HPDE6-E6E7 (cell line): Measurements from ENCODE around the gene UCN3.
"Not testable (repeated sequence)": the region's sequence is repeated elsewhere in the genome, so short reads cannot be mapped to it uniquely, and the experiment has no call there.

Experiments
- DNase-seq: peaks from one replicate; pipeline ENCODE4 v3.0.0; 2011; ENCODE audit warnings: missing footprints; ENCODE audit errors: extremely low spot score

The UCN3 gene

DNA sequence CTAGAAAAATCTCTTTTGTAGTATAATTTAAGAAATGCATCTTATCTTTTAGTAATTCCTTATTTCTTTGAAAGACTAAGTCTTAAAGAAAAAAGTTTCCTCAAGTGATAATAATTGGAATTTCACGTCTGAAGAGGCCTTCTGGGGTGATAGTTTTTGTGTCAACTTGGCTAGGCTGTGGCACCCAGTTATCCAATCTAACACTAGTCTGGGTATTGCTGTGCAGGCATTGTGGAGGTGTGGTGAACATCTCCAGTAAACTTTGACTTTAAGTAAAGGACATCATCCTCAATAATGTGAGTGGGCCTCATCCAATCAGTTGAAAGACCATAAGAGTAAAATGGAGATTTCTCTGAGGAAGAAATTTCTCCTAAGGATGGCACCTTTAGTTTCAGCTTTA, 42.2 kb downstream of the UCN3 start:
- DNase-seq = no peak

DNA sequence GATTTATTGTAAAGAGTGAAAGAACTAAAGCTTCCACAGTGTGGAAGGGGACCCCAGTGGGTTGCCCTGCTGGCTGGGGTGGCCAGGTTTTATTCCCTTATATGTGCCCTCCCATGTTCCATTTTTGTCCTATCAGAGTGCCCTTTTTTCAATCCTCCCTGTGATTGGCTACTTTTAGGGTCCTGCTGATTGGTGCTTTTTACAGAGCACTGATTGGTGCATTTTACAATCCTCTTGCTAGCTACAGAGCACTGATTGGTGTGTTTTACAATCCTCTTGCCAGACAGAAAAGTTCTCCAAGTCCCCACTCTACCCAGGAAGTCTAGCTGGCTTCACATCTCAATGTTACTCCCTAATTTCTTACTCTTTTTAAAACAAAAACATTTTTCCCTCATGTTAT, 46.0 kb downstream of the UCN3 start:
- DNase-seq = not testable (repeated sequence)

DNA sequence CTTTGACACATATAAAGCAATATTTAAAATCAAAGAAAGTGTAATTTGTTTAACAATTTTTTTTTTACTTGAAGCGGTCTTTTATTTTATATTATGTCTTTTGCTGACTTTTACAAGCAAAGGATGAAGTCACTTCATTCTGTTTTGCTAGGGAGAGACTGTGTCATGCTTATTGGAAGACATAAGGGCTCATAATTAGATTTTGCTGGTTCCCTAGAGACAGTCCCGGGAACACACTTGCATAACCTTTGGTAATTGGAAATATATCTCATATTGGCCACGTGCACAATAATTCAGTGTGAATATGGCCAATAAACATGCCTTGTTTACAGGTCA, 47.1 kb downstream of the UCN3 start:
- no peak for DNase-seq

DNA sequence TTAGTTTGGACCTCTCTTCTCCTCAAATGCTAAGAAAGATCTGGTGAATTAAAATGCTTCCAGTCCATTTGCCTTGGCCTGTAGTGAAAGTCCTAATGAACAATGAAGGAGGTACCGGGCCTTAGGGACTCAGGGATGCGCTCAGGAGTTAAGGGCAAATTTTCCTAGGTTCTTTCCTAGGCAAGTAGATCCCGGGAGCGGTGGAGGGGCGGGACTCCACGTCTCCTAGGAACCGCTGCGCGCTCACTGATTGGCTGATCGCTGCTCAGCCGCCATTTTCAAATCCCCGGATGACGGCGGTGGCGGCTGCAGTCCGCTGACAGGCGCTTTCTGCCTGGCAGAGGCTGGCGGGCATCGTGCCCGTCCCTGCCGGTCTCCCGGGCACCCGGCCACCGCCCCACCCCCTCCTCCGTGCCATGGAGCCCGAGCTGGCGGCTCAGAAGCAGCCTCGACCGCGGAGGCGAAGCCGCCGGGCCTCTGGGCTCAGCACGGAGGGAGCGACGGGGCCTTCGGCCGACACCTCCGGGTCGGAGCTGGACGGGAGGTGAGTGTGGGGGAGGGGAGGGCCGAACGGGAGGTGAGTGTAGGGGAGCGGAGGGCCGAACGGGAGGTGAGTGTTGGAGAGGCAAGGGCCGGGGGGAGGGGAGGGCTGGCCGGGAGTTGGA, 47.6 kb downstream of the UCN3 start, which contains the start of gene NET1:
NET1 (plus strand) TSS at position 281 of the 665 bp plus-strand sequence; CDS start at position 417, 136 bp downstream.
- DNase-seq = peak; percentile 74

DNA sequence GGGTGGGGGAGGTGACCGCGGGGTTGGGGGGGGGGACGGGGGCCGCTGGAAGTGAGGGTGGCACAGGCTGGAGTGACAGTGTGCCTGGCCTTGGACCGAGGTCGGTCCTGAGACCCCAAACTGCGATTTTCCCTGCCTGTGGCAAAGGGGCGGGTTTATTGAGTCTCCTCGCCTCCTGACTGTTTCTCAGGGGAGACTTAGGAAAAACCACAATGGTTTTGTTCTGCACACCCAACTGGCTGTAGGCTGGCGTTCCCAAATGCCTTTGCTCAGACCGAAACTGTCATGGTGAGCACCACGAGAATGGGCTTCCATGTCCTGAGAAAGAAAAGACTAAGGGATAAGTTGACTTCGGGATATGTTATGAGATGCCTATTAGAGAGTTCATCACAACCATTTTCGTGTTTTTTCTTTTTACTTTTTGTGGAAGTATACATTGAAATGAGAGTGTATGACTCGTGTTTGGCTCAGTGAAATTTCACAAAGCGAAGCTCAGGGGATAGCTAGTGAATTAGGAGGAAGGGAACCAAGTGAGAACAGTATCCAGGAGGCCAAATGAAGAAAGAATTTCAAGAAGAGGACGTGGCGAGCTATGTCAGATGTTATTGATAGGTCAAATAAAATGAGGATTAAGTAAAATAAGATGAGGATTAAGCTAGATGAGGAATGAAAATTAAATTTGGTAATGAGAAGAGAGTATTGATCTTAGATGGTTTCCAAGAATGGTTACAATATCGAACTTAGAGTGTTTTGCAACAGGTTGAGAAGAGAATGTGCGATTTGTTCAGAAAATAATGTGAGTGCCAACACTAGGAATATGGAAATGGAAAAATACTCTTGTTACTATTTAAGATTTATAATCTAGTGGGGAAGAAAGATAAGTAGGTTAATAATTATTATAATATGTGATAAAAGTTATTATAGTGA, 48.5 kb downstream of the UCN3 start:
- DNase-seq = peak; percentile 7

DNA sequence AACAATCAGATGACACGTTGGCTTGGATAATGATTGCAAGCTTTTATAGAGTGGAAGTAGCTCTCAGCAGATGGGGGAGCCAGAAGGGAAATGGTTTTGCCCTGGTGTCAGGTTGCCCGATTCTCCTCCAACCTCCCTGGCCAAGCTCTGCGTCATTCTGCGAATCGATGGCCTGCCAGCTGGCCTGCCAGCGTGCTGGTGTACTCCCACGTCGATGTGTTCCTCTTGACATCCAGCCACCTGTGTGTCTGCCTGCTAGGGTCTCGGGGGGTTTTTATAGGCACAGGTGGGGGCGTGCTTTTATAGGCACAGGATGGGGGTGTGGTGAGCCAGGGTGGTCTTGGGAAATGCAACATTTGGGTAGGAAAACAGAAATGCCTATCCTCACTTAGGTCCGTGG, 52.2 kb downstream of the UCN3 start:
- no peak for DNase-seq

DNA sequence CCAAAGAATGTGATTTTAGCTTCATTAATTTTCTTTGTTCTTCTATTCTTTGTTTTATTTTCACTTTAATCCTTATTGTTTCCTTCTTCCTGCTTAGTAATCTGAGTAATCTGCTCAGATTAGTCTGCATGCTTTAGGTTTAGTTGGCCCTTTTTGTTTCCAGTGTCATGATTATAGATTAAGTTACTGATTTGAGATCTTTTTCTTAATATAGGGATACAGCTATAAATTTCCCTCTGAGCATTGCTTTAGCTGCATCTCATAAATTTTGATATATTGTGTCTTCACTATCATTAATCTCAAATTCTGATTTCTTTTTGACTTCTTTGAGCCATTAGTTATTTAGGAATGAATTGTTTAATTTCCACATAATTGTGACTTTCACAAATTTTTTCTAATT, 53.8 kb downstream of the UCN3 start:
- no peak for DNase-seq

DNA sequence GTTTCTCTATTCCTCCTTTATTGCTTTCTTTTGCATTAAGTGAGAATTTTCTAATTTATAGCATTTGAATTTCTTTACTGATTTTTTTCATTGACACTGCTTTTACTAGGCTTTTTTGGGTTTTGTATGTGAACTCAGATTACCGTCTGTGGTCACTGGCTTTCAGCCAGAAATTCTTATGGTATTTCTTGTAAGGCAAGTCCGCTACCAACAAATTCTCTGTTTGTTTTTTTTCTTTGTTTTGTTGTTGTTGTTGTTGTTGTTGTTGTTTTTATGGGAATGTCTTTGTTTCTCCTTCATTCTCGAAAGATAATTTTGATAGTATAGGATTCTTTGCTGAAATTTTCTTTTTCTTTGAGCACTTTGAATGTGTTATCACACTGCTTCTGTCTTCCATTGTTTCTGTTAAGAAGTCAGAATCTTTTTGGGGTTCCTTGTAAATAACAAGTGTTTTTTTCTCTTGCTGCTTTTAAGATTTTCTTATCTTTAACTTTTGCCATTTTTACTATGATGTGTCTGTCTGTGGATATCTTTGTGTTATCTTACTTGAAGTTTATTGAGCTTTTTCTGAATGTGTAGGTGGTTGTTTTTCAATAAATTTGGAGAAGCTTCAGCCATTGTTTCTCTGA, 54.8 kb downstream of the UCN3 start:
- DNase-seq = no peak

DNA sequence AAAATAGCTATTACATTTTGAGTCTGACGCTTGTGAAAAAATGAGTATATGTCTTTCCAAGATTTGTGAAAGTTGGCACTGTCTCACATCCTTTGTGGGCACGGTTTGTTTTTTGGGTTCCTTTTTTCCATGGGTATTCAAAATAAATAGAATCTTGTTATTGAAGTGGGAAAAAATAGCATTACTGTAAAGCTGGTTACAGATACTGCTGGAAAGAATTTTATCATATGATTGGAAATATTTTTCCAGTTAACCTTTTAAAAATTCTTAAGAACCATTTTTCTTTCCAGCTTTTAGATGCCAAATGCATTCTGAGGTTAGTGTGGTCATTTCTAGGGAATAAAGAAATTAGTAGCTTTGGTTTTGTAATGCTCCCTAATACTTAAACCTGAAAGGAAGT, 59.0 kb downstream of the UCN3 start:
- no peak for DNase-seq
